ENCODE results near the gene SP1.
"Not testable (repeated sequence)": the region's sequence is repeated elsewhere in the genome, so short reads cannot be mapped to it uniquely, and the experiment has no call there.

Gene SP1

DNA sequence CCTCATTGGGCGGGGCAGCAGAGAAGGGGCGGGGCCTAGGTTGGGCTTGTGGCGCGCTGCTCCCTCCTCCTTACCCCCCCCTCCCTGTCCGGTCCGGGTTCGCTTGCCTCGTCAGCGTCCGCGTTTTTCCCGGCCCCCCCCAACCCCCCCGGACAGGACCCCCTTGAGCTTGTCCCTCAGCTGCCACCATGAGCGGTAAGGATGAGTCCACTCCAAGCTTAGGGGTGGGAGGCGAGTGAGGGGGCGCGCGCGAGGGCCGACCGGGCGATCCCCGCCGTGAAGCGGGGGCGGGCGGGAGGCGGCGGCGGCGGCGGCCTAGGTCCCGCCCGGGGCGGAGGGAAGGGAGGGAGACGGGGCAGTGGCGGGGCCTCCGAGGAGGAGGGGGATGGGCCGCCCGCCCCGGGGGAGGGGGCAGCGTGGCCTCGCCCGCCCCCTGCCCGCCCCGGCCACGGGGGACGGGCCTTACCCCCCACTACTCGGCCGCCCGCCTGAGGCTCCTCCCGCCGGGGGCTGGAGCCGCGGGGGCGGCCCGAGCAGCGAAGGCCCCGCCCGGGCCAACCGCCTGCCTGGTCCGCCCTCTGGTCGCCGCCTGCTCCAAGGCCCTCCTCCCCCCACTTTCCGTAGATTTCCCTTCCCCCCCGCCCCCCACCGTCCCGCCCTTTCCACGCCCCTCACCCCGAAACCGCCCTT is at the start of gene SP1:
TSS of gene SP1 (plus strand) at position 73 of the 690 bp plus-strand sequence. CDS start at position 189, 116 bp downstream.
- peak; percentile 66 to 99 (median 79) for DNase-seq (ENCODE audit: low read depth in 3 of 3)

DNA sequence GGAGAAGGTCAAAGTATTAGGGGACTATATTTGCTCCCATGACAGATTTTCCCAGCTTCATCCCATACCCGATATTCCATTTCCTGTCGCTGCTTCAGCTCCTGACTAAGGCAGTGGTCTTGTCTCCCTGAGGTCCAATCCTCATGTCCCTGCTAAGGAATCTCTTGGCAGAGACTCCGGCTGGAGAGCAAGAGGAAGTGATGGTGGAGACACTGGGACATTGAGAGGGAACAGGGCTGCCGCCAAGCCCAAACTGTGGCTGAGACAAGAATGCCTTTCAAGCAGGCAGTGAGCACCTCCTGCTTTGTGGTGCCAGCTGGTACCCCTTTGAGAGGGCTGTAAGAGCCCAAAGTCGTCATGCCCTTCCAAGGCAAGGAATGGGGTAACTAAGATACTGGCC is 49.3 kb upstream of the SP1 start:
- no peak for DNase-seq (ENCODE audit: low read depth in 3 of 3)

DNA sequence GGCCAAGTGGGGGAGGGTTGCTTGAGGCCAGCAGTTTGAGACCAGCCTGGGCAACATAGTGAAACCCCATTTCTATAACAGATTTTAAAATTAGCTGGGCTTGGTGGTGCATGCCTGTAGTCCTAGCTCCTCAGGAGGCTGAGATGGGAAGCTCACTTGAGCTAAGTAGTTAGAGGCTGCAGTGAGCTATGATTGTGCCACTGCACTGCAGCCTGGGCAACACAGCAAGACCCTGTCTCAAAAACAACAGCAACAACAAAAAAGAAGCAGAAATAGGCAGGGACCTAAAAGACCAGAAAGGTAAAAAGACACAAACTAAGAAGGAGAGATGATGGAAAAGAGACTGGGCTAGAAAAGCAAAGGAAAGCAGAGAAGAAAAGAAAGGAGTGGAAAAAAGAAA is 47.6 kb upstream of the SP1 start:
- DNase-seq (ENCODE audit: low read depth in 3 of 3), result not testable (repeated sequence)

DNA sequence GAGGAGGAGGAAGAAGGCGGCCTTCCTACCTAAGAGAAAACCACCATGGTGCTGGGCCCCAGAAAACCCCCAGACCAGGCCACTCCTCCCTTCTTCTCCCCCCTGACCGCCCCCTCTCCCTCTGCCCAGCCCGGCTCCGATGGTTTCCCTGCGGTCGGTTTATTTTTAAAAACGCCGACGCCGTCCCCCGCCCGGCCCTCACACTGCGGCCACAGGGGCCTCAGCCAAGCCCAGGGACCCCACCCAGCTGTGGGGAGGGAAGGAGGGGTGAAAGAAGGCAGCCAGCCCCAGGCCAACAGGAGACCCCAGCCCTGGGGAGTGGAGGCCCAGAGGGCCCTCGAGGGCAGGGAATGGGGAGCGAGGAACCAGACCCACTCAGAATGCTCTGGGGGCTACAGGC is 47.2 kb upstream of the SP1 start:
- no peak for DNase-seq (ENCODE audit: low read depth in 3 of 3)

DNA sequence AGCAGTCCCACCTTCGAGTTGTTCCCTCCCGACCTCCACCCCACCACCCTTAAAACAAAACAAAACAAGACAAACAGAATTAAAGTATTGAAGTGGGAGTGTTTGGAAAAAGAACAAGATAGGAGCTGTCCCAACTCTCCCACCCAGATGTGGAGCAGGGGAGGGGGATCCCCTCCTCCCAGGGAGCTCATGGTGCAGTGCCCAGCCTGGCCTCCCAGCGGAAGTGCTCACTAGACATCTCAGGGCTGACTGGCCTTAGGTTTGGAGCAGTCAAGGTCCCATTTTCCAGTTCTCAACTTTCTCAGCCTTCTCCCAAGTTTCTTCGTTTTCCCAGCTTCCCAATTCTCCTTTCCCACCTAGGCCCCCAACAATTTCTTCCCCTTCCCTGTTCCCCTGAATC is 46.7 kb upstream of the SP1 start:
- no peak for DNase-seq (ENCODE audit: low read depth in 3 of 3)

DNA sequence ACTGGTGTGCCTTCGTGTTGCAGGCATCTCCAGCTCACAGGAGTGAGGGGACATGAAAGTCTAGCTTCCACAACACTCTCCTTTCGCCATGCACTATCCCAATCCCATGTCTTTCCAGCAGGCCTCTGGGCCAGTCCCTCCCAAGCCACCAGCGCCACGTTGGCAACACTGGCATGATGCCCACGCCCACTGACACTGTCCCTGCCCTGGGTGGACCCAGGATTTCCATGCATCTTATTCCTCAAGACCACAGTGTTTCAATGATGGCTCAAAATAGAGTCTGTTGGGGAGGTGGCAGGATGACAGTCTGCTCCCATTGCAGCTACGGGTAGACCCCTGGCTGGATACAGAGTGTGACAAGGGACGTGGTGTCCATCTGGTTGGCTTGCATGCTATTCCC is 46.1 kb upstream of the SP1 start:
- DNase-seq (ENCODE audit: low read depth in 3 of 3), result no peak

DNA sequence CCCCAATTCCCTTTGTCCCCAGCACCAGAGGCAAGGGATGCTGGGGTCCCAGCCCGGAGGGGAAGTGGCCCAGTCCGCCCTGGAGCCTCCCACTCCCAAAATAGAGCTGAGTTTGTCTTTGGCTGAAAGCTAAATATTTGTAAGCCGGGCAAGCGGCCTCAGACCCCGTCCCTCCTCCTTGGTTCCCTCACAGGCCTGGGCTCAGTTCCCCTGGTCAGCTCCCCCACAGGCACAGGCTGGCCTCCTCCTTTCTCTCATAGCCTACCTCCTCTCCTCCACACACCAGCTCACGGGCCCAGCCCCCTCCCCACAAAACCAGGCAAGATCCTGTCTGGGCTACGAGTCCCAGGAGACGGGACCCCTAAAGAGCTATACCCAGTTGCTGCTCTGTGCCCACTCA is 45.2 kb upstream of the SP1 start:
- DNase-seq (ENCODE audit: low read depth in 3 of 3), result no peak

DNA sequence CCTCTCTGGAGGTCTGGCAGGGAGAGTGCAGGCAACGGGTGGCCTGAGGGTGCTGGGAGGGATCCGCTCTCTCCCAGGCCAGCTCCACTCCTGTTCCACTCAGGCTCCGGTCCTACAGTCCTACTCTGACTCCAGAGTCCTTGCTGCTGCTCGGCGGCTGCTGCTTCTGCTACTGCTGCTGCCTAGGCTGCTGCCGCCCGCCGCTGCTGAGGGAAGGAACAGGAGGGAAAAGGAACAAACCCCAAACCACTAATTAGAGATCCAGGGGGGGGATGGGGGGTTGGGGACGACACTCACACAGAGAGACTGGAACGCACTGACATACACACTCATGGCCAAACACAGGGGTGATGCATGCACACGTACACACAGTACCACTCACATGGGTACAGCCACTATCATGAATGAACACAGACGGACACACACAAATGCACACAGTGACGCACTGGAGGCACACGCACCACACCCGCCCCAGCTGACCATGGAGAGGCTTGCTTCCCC is 43.7 kb upstream of the SP1 start, which contains the start of gene SP7:
TSS of gene SP7 (minus strand) at position 174 of the 501 bp plus-strand sequence. CDS start 708 bp downstream, outside the sequence.
- no peak for DNase-seq (ENCODE audit: low read depth in 3 of 3)

DNA sequence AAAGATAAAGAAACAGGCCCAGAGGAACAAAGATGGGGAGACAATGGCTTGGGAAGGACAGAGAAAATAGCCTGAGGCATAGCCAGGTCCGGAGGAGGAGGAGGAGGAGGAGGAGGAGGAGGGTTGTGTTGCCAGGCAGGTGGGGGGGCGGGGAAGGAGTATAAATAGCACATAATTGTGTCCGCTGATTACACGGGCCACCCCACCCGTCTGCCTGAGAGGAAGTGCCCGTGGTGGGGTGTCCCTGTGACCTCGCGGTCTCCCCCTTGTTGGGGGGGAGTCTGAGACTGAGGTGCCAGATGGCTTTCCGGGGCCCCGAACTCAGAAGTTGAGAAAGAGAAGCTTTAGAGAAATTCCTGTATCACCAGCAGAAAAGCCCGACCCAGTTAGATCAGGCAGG is 42.0 kb upstream of the SP1 start:
- no peak for DNase-seq (ENCODE audit: low read depth in 3 of 3)

DNA sequence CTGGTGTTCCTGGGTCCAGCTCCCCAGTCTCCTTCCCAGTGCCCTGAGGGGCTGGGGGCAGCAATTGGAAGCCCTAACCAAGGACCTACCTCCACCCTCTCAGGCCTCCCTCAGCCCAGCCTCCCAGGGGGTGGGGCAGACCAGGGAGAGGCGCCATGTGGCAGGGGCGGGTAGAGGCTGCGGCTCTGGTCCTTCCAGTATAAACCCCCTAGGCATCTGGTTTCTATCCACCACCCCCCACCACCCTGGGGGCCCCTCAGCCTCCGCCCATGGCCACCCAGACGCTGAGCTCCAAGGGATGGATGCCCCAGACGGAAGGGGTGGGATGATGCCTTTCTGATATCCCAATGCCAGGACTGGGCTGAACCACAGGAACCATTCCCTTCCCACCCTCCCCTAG is 41.1 kb upstream of the SP1 start:
- DNase-seq (ENCODE audit: low read depth in 3 of 3), result no peak

DNA sequence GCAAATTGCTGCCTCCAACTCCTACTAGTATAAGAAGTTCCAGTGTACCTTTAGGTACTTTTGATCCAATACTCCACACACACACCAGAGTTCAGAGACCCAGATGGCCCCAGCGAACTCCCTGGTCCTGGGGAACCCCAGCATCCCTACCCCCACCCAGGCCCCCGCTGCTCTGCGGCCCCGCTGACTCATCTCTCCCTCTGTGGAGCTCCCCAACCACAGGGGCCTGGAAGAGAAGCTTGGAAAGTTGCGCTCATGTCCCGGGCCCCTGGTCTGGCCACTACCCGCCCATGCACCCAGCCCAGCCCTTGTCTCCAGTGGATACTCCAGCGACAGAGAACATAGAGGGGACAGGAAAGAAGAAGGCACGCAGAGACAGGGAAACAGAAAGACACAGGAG is 39.6 kb upstream of the SP1 start:
- DNase-seq (ENCODE audit: low read depth in 3 of 3), result no peak

DNA sequence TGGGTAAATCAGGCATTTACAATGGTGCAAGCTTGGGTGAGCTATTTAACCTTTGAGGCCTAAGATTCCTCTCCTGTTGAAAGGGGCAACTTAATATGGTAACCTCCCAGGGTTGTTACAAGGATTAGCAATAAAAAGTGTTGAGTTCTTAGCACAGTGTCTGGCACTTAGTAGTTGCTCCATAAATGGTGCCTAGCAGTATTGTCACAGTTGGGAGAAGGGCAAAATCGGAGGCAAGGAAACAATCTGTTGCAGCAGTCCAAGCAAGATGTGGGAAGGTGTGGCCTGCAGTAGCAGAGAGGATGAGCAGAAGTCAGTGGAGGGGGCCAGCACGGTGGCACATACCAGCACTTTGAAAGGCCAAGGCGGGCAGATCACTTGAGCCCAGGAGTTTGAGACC is 36.5 kb upstream of the SP1 start:
- DNase-seq (ENCODE audit: low read depth in 3 of 3), result no peak

DNA sequence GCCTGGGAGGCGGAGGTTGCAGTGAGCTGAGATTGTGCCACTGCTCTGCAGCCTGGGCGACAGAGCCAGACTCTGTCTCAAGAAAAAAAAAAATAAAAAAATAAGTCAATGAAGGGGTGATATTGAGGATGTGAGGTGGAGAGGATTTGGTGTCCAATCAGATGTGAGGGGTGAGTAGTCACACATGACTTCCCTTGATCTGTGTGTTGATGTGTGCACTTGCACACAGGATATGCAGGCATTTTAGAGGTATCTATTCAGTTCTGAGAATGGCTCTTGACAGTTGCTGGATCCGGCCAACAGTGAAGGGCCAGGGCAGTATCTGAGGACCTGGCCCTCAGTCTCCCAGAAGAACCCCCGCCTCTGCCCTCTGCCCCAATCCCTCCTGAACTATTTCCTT is 36.0 kb upstream of the SP1 start:
- DNase-seq (ENCODE audit: low read depth in 3 of 3), result no peak

DNA sequence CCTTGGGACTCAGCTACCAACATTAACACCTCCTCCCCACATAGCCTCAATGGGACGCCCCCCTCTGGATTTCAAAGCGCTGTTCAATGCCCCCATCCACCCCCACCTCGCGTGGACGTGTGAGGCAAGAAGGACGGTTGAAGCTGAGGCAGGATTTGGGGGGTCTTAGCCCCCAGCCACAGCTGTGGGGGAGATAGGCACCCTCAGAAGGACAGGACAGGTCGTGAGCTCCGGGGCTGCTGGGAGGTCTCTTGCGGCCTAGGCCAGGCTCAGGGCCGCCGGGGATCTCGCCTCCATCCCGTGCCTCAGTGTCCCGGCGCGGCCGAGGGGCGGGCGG is 35.5 kb upstream of the SP1 start:
- no peak for DNase-seq (ENCODE audit: low read depth in 3 of 3)

DNA sequence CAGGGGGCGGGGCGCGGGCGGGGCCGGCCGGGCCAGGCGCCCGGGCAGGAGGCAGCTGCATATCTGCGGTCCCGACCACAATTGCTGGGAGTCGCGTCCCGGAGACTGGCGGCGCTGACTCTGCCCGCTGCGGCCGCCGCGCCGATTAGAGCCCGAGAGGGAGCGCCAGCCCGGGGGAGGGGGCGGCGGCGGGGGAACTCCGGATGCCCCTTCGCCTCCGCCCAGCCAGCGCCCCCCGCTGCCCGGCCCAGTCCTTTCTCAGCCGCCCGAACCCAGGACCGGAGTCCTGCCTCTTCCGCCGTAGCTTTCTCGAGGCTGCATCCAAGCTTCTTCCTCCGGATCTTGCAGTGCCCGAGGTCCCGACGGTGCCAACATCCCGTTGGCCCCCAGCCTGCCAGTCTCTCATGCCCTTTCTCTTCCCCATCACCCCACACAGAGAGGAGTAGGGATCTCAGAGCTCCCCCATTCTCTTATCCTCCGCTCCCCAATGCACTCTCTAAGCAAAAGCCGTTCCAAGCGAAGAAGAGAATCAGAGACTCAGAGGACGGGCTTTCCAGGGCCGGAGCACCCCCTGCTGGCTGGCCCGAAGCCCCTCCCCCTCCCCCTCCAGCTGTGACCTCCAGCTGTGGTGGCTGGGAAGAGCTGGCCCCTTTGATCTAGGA is 35.0 kb upstream of the SP1 start:
- DNase-seq (ENCODE audit: low read depth in 3 of 3), result peak in 2 of 3 experiments; percentile 49 to 73

DNA sequence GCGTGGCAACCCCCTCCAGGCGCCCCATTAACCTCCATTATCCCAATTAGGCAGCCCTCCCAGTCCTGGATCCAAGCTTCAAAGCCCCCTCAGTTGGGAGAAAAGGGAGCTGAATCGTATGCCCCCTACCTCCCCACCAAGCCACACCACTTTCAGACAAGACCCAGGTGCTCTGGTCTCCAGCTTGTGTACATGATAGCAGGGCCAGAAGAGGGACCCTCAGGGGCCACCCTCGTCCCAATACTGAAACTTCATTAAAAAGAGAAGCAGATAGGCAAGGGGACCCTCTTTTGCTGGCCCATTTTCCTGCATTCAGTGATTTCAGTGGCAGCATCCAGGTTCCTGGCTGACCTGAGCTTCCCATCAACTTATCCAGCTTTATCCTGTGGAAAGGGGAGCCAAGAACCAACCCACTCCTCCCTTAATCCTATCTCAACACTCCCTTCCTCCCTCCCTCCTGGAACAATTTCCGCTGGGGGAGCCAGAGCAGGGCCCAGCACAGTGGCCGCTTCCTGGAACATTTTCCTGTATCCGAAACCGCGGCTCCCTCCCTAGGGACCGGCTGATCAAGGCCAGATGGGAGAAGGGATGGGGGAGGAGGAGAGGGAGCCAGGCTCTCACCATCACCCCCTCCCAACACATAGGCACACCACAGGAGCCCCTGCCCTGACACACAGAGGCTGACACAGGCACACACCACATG is 34.3 kb upstream of the SP1 start:
- no peak for DNase-seq (ENCODE audit: low read depth in 3 of 3)

DNA sequence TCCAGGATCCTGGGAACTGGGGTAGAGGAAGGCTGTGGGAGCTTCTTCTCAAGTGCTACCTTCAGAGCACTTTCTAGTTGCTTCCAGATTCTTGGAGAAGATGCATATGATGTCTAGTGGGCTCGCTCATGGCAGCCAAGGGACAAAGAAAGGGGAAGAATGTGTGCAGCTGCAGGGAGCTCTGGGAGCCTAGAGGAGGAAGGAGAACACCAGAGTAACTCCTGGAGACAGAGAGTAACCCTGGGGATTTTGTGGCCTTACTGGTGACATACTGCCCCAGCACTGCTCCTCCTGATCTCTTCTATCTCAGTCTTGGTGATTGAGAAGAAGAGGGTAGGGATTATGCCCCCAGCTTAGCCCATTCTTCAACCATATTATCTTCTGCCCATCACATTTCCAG is 33.5 kb upstream of the SP1 start:
- no peak for DNase-seq (ENCODE audit: low read depth in 3 of 3)

DNA sequence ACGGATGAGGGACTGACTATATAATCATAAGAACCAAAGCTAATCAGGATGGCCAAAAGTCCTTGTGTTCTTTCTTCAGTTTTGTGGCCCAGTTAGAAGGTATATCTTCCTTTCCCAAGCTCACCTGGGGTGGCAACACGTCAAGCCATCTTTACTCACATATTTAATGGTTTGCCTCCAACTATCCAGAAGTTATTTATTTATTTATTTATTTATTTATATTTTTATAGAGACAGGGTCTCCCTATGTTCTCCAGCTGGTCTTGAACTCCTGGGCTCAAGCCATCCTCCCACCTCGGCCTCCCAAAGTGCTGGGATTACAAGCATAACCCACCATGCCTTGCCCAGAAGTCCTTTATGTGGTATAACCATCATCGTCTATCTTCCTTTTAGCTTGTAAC is 32.1 kb upstream of the SP1 start:
- DNase-seq (ENCODE audit: low read depth in 3 of 3), result no peak

DNA sequence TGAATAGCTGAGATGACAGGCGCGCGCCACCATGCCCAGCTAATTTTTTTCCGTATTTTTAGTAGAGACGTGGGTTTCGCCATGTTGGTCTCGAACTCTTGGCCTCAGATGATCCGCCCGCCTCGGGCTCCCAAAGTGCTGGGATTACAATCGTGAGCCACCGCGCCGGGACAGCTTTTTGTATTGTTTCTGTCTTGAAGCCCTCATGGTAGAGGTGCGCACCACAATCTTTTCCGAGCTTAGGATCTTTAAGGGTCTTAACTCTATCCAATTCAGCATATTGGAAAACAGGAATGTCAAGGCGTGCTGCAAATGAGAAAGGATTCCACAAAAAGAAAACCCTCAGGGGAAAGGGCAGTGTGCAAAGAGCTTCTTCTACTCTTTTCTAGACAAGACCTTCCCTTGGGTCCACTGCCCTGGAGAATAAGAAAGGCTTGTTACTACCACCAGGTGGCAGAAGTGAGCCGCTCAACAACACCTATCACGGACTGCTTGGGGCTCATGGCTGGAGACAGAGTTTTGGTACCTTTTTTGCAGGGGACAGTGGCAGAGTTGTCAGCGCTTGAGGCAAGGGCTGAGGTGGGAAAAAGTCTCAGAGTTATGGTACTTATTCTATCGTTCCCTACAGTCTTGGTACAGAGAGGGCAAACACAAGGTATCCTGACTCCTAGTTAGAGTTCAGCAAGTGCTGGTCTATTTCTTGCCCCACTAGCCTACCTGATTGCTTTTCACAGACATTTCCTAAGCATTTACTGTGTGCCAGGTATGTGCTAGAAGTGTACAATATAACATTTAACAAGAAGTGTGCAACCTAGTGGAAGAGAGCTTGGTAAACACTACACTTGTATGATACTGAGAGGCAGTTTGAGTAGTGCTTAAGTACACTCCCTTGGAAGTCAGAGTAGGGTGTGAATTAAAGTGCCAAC is 27.4 kb upstream of the SP1 start:
- DNase-seq (ENCODE audit: low read depth in 3 of 3), result peak; percentile 66 to 82 (median 77)

DNA sequence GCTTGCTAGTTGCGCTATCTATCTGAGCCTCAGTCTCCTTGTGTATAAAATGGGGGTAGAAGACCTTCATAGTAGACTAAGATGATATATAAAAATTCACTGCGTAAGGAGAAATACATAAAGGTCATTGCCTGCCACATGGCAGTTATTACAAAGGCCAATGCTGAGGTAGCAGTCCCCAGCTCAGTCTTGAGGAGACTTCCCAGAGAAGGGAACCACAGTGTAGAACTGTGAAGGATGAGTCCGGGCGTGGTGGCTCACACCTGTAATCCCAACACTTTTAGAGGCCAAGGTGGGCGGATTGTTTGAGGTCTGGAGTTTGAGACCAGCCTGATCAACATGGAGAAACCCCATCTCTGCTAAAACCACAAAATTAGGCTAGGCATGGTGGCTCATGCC is 26.7 kb upstream of the SP1 start:
- no peak for DNase-seq (ENCODE audit: low read depth in 3 of 3)

DNA sequence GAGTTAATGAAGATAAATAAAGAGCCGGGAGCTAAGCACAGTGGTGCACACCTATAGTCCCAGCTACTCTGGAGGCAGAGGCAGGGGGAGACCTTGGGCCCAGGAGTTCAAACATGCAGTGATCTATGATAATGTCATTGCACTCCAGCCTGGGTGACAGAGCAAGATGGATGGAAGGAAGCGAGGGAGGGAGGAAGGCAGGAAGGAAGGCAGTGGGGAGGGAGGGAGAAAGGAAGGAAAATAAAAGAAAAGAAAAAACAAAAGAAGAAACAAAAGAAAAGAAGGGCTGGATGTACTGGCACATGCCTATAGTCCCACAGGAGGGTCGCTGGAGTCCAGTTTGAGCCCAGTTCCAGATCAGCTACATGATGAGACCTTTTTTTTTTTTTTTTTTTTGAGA is 24.9 kb upstream of the SP1 start:
- no peak for DNase-seq (ENCODE audit: low read depth in 3 of 3)

Data from stimulated activated CD4-positive, alpha-beta T cell treated with anti-CD3 and anti-CD28 coated beads, TNF-alpha, amount 100 ng/mL, for 24 hours (primary cell).